HCT116 (cell line): ENCODE measurements around the gene PROSER2.

Experiments used
- CTCF ChIP-seq, 3 experiments: fragments of 200-600 bp in 1 of 3; sonication (generic) in 1 of 3; IDR thresholded peaks in 2 of 3; conservative IDR thresholded peaks in 1 of 3; 2 replicates each; pipeline ENCODE4 v1.5.1; 2012 to 2017; ENCODE audit warnings: low read depth in 2 of 3, low read length in 2 of 3, antibody characterized with exemption in 1 of 3, borderline replicate concordance in 1 of 3, control low read depth in 1 of 3, mild to moderate bottlenecking in 1 of 3, mixed read lengths in 1 of 3, mixed run types in 1 of 3, moderate library complexity in 1 of 3; ENCODE audit not compliant: insufficient read depth in 1 of 3
- MAX ChIP-seq: IDR thresholded peaks from 2 replicates; pipeline ENCODE4 v1.6.1; 2012

- no peak for TF ChIP-seq CTCF (IDR thresholded peaks at IDR 0.05 in 2 of 3, conservative IDR thresholded peaks at IDR 0.05 in 1 of 3; ENCODE audit: borderline replicate concordance in 1 of 3, insufficient read depth in 1 of 3, low read depth in 2 of 3, low read length in 2 of 3)
- no peak for TF ChIP-seq MAX
Measured at GRCh38 chr10:11899067-11899876, 76.1 kb downstream of the PROSER2 start.
